Measurements from ENCODE around the gene LHX5. TPM values are rescaled to one million over a fixed set of nuclear protein-coding genes. Genes with fewer than 3 reads are reported as not detected.

LHX5 gene
- total RNA-seq, 1 donor from 2014 or later = not detected

DNA sequence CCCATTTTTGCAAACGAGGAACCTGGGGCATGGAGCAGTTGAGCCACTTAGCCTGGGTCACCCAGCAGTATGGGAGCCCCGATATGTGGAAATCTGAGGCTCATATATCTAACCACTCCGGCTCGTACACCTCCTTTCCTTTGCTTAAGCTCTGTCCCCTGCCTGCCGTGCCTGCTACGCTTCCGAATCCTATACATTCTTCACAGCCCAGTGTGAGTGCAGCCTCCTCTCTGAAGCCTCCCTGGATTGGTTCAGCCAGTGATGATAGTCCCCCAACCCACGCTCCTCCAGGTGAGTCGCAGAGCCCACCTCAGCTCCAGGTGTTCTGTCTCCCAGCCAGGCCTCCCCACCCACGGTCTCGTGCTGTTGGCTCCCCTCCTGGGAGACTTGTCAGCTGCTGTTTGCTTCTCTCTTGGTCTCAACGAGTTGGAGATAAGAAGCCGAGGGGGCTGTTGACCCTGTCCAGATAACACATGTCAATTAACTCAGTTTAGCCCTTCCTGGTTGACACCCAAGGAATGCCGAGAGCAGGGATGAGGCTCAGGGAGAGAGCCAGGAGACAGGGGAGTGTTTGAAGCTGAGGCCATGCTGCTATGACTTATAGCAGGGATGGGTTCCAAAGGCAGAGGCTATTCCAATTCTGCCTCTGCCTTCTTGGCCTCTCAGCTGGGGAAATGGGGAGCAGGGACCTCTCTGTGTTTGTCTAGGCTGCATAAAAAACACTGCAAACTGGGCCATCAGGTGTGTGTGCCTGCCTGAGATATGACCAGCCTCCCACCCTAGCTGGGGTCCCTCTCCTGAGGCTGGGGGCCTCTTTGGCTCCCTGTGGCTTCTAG lies 30.5 kb downstream of the LHX5 start:
- no peak for DNase-seq (ENCODE audit: low spot score)

DNA sequence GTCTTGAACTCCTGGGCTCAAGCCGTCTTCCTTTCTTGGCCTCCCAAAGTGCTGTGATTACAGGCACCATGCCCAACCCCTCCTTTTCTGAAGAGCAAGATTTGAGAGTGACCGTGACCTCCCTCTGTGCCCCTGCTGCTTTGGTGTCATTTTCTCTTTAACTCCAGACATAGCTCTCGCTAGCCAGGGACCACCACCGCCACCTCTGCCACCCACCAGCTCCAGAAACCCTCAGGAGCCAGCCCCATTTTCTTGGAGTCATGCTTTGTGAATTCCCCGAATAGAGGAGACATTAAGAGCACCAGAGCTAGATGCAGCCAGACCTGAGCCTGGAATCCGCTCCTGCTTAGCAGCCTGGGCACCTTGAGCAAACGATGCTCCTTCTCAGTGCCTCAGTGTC lies 31.3 kb downstream of the LHX5 start:
- DNase-seq (ENCODE audit: low spot score) = no peak

DNA sequence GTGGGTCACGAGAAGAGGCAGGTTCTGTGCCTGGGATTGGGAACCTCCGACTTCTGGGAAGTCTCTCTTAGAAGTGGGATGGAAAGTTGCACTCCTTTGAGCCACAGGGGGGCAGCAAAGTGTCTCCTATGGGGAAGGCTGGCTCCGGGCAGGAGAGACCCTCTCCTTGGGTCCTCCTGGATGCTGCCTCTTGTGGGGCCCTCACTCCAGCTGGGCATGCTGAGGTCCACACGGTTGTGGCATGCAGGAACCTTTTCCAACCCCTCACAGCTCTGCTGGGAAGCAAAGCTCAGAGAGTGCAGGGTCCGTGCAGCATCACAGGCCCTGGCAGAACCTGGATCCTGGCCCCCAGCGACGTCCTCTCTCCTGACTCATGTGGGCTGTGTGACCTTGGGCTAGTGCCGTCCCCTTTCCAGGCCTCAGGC lies 32.1 kb downstream of the LHX5 start:
- no peak for DNase-seq (ENCODE audit: low spot score)

DNA sequence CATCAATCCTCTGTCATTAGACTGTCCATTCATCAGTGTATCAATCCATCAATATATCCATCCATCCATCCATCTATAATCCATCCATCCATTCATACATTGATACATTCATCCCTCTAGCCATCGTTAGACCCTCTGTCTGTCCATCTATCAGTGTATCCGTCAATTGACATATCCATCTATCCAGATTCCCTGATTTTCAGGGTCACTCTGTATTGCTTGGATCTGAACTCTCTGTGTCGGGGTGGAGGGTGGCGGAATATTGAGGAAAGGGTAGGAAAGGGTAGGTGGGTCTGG lies 32.4 kb downstream of the LHX5 start:
- DNase-seq (ENCODE audit: low spot score) = no peak

DNA sequence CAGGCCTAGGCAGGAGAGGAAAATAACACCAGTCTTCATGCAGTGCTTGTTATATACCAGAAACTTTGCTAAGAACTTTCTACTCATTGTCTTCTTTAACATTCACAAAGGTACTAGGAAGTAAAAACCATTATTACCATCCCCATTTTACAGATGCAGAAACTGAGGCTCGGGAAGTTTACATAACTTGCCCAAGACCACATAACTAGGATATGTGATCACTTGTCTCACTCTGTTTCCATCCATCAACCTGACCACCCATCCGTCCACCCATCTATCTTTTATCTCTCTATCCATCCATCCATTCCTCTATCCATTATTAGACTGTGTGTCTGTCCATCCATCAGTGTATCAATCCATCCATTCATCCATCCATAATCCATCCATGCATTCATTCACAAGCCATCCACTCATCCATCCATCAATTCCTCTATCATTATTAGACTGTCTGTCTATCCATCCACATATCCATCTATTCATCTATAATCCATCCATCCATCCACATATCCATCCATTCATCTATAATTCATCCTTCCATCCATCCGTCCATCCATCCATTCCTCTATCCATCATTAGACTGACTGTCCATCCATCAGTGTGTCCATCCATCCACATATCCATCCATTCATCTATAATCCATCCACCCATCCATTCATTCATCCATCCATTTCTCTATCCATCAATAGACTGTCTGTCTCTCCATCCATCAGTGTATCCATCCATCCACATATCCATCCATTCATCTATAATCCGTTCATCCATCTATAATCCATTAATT lies 33.0 kb downstream of the LHX5 start:
- DNase-seq (ENCODE audit: low spot score) = no peak

DNA sequence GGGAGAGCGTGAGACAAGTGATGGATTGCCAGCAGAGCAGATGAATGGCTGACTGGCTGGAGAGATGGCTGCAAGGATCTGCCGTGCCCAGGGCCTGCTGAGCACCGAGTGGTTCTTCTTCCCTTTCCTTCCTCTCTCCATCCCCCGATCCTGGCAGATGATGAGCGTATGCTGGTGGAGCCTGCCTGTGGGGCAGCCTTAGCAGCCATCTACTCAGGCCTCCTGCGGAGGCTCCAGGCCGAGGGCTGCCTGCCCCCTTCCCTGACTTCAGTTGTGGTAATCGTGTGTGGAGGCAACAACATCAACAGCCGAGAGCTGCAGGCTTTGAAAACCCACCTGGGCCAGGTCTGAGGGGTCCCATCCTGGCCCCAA lies 34.0 kb downstream of the LHX5 start:
- DNase-seq (ENCODE audit: low spot score) = no peak

DNA sequence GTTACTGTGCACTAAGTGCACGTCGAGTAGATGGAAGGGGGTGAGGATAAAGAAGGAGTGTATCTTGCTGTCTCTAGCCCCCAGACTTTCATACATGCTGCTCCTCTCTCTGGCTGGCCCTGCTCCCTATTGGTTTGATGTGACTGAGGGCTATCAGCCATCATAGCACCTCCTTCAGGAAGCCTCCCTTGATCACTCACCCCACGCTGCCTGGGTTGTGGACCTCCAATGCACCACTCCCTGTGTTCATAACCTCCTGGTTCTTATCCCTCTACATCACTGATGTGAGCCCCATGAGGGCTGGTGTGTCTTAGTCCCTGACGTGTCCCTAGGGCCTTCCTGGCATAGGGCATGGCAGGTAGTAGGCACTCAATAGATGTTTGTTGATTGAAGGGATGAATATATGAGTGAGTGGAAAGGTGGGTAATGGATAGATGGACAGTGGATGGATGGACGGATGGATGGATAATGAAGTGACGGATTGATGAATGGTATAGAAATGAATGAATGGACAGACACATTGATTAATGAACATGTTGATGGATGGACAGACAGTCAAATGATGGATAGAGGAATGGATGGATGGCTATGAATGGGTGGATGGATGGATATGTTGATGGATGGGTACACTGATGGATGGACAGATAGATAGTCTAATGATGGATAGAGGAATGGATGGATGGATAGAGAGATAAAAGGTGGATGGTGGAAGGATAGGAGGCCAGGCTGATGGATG lies 34.5 kb downstream of the LHX5 start:
- no peak for DNase-seq (ENCODE audit: low spot score)

DNA sequence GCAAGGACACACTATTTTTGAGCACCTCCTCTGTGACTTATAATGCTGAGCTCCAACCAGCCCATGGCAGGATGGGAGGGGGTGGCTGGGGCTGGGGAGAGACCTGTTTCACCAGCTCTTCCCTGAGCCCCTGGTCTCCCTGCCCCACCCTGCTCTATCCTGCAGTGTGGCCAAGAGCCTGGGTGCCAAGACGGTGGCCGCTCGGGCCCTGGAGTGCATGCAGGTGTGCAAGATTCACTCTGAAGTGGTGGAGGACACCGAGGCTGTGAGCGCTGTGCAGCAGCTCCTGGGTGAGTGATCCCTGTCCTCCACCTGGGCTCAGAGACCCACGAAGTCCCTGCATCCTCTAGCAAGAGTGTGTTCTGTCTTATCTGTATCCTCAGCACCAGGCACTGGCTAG lies 35.1 kb downstream of the LHX5 start:
- no peak for DNase-seq (ENCODE audit: low spot score)

DNA sequence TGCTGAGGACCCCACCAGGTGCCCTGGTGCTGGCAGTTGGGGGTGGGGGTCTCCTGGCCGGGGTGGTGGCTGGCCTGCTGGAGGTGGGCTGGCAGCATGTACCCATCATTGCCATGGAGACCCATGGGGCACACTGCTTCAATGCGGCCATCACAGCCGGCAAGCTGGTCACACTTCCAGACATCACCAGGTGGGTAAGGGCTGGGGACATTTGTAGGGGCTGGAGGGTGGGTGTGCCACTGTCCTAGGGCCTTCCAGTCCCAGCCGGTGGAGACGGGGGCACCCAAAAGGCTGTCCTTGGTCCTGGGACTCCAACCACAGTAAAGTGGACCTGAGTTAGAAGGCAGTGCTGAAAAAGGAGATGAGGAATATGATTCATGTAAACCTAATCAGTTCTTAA lies 36.3 kb downstream of the LHX5 start:
- DNase-seq (ENCODE audit: low spot score) = no peak

DNA sequence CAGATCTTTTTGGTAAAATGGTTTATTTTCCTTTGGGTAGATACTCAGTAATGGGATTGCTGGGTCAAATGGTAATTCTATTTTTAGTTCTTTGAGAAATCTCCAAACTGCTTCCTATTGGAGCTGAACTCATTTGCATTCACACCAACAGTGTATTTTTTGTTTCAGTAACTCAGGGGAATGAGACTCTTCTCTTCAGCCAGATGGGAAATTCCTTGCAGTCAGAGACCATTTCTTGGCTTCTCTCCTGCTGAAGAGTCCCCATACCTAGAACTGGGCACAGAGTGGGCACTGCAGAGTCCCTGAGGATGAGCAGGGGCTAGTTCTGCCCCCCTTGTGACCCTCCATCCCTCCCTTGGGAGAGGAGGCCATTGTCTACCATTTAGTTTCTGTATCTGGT lies 38.7 kb downstream of the LHX5 start:
- no peak for DNase-seq (ENCODE audit: low spot score)

DNA sequence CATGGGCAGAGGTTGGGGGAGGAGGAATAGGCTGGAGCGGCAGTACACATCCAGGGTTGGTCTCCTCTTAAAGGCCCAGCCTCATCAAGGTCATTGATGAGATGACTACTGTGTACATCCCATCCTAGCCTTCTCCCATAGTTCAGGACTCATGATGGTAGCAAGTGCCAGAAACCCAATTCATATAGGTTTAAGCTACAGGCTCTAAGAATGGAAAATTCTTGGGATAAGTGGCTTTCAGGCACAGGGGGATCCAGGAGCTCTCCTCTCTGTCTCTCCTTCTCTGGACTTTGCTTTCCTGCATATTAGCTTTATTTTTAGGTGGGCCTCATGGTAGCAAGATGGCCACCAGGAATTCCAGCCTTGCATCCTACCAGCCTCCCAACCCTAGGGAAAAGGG lies 43.2 kb downstream of the LHX5 start:
- no peak for DNase-seq (ENCODE audit: low spot score)

DNA sequence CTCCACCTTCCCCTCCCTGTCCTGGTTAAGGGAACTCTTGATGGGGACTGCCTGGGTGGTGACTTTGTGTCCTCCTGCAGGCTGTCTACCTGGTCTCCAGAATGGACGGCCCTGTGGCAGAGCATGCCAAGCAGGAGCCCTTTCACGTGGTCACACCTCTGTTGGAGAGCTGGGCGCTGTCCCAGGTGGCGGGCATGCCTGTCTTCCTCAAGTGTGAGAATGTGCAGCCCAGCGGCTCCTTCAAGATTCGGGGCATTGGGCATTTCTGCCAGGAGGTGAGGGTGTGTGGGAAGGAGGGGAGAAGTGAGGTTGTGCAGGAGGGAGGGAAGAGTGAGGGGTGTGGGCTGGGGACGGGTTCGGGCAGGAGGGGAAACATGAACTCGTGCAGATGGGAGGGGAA lies 43.8 kb downstream of the LHX5 start:
- no peak for DNase-seq (ENCODE audit: low spot score)

DNA sequence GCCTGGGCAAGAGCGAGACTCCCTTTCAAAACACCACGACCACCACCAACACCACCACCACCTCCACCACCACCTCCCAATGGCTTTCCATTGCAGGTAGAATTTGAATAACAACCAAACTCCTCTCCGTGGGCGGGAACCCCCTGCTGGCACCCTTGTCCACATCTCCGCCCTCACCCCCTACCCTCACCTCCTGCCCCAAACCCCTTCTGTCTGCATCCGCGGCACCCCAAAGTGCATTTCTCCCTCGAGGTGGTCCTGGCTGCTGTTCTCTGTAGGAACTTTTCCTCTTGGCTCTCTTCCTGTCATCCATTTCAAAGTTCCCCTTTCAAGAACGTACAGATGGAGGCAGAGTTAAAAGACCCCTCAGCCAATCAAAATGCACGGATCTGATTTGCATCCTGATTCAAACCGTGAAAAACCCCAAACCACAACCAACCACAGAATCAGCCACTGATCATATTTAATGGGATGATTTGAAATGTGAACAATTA lies 45.7 kb downstream of the LHX5 start:
- DNase-seq (ENCODE audit: low spot score) = no peak

DNA sequence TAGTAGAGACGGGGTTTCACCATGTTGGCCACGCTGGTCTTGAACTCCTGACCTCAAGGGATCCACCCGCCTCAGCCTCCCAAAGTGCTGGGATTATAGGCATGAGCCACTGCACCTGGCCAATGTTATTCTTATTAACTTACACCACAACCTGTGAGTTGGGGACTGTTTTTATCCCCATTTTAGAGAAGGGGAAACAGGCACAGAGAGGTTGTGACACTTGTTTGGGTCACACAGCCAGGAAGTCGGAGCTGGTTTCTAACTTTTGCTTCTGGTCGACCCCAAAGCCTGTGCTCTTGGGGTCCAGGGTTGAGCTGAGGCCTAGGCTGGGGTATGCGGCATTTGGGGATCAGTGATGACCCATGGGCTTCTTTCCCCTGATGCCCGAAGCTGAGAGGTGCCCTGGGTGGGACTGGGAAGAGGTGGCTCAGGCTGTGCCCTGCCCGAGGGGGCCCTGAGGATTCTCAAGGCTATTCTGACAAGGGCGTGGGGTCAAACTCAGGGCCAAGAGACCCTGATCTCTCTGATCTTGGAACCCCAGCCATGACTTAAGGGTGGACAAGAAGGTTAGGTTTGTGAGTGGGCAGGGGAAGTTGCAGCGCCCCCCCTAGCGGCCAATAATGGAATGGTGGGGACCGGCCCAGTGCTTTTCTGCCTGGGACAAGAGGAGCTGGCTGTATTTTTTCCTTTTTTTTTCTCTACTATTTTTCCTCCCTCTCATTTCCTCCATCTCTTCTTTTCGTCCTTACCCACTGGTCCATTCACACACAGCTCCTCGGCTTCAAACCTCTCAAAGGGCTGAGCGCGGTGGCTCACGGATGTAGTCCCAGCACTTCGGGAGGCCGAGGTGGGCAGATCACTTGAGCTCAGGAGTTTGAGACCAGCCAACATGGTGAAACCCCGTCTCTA lies 46.5 kb downstream of the LHX5 start:
- no peak for DNase-seq (ENCODE audit: low spot score)

DNA sequence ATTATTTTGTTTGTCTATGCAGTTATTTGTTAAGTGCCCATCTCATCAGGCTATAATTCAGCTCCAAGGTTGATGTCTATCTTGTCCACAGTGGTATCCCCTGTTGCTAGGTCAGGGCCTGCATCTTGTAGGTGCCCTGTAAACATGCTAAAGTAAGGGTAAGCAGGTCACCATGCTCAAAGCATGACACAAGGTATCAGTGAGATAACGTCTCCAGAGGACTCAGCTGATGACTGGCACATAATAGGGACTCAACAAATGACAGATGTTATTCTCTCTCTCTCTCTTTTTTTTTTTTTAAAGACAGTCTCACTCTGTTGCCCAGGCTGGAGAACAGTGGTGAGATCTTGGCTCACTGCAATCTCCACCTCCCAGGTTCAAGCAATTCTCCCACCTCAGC lies 47.2 kb downstream of the LHX5 start:
- DNase-seq (ENCODE audit: low spot score) = no peak

DNA sequence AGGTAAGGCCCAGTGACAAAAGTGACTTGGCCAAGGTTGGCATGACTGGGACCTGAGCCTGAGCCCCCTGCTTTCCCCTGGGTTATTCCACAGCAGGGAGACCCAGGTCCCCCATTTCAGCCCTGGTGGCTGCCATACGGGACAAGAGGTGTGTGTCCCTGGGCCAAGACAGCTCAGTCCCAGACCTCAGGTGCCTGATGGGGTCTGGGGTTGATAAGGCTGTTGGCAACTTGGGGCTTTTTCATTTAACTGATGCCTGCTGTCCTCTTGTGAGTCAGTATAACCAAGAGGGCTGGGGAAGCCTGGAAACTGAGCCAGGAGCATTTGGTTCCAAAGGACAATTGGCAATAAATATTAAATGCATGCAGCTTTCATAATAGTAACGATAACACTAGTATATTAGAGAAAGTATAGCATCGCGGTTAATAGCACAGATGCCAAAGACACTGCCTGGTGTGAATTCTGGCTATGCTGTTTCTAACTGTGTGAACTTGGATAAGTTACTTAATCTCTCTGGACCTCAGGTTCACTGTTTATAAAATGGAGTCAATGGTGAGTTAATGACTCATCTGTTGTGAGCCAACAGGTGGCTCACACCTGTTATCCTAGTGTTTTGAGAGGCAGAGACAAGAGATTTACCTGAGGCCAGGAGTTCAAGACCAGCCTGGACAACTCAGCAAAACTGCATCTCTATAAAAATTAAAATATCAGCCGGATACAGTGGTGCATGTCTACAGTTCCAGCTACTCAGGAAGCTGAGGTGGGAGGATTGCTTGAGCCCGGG lies 48.6 kb downstream of the LHX5 start:
- no peak for DNase-seq (ENCODE audit: low spot score)

DNA sequence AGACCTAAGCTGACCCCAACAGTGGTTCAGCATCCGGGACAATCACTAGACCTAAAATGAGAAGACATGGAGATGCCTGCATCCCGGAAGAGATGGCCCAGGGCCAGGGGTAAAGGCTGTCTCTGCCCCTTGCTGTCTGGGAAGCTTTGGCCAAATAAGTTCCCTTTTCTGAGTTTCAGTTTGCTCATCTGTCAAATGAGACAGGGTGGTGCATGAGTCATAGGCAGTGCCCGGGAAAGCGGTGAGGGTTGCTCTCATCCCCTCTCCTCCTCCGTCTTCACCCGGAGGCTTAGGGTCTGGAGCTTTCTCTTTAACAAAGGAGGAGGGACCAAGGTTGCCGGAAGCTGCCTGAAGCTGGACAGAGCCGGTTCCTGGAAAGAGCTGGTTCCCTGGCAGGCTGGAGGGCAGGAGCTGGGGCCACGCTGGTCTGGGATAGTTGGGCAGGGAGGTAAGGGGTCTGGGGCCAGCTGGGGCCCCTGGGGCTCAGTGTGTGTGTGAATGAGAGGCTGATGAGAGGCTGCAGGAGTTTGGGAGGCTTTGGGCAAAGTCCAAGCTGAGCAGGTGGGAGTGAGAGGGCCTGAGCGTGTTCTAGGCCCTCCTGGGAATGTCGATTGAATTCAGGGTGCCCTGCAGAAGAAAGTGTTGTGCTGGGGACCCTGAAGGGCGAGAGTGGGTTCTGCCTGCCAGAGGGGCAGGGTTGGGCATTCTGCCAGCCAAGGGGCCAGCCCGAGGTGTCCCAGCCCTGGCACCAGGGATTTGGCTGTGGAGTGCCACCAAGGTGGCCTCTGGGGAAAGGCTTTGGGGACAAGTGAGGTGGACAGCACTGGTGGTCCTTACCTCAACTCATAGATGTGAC lies 49.4 kb downstream of the LHX5 start, which contains the start of gene SDSL:
TSS of gene SDSL (plus strand) at position 351 of the 856 bp plus-strand sequence. CDS start 5,603 bp downstream, outside the sequence.
- DNase-seq (ENCODE audit: low spot score) = no peak

DNA sequence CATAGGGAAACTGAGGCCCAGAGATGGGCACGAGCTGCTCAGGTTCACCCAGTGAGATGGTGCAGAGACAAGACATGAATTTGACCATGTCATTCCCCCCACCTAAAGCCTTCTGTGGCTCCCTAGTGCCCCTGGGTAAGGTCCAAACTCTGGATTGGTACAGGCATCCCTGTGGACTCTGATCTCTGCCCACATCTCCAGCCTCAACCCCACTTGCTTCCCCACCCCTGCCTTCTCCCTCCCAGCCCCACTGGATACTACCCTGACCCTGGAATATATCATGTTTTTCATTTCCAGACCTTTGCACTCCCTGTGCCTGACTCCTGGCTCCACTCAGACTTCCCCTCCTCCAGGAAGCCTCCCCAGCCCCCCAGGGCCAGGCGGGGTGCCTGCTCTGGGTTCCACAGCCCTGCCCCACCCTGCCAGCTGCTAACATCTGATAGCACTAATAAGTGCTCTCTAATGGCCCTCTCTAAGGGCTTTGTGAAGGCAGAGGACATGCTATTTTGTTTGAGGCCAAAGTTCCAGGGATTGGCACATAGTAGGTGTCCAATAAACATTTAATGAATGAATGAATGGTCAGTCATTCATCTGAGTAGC lies 50.6 kb downstream of the LHX5 start:
- no peak for DNase-seq (ENCODE audit: low spot score)

All from mesenteric fat pad (tissue), 1 donor.